Coronary artery (tissue), 2 donors: ENCODE measurements around the gene ACAT1.
"Not testable (repeated sequence)": the region's sequence is repeated elsewhere in the genome, so short reads cannot be mapped to it uniquely, and the experiment has no call there.

Experiments
- DNase-seq: peaks from one replicate; pipeline ENCODE4 v3.0.0-alpha.2; 2017; ENCODE audit warnings: low spot score
- H3K27ac ChIP-seq, 2 donors: fragments of 200-600 bp; sonication (generic); one replicate each; pipeline ENCODE4 v1.5.1; 2016 to 2019
- H3K4me3 ChIP-seq: fragments of 200-600 bp; sonication (generic); 2 replicates; pipeline ENCODE4 v1.5.1; 2016; ENCODE audit warnings: mild to moderate bottlenecking, moderate library complexity
- CTCF ChIP-seq: fragments of 200-600 bp; sonication (generic); IDR thresholded peaks from one replicate; pipeline ENCODE4 v1.5.1; 2019; ENCODE audit warnings: antibody characterized with exemption

The ACAT1 gene

GRCh38 chr11:108101090-108101775 is 20.1 kb upstream of the ACAT1 start:
- DNase-seq: no peak
- no peak overlapping the region for H3K27ac ChIP-seq
- H3K4me3 ChIP-seq: no peak overlapping the region
- no peak for TF ChIP-seq CTCF

- H3K4me3 ChIP-seq: no peak overlapping the region
- no peak overlapping the region for H3K27ac ChIP-seq
- no peak for DNase-seq
- TF ChIP-seq CTCF: no peak
Observed at GRCh38 chr11:108111126-108111525, 10.2 kb upstream of the ACAT1 start.

- DNase-seq: no peak
- no peak overlapping the region for H3K27ac ChIP-seq
- TF ChIP-seq CTCF: no peak
- no peak overlapping the region for H3K4me3 ChIP-seq
Observed at GRCh38 chr11:108112057-108112456, 9.3 kb upstream of the ACAT1 start.

DNA sequence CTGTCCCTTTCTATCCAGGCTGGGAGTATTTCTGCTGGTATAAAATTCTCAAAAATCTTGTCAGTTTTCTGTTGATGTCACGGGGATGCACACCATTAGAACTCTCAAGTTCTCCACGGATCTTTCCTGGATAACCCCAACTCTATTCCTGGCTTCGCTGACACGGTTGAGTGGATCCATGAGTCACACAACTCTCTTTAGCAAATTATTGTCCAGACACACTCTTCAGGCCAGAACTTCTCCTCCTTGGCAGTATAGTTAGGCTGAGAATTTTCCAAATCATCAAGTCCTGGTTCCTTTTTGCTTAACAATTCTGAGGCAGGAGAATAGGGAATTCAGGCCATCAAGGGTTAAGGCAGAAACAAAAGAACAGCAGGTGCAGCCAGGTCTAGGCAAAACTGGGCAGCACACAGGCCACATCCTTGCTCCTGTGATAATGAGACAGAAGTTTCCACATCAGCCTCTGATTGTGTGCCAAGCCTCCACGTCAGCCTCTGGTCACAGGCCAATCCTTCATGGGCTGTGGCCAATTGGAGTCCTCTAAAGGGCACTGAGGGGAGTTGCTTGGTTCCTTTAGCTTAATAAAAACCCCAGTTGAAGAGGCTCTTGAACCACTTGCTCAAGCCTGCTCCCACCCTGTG is 5.7 kb upstream of the ACAT1 start:
- no peak for TF ChIP-seq CTCF
- peak overlapping the region; percentile 67 to 74 for H3K27ac ChIP-seq
- DNase-seq: peak; percentile 93
- H3K4me3 ChIP-seq: no peak overlapping the region

DNA sequence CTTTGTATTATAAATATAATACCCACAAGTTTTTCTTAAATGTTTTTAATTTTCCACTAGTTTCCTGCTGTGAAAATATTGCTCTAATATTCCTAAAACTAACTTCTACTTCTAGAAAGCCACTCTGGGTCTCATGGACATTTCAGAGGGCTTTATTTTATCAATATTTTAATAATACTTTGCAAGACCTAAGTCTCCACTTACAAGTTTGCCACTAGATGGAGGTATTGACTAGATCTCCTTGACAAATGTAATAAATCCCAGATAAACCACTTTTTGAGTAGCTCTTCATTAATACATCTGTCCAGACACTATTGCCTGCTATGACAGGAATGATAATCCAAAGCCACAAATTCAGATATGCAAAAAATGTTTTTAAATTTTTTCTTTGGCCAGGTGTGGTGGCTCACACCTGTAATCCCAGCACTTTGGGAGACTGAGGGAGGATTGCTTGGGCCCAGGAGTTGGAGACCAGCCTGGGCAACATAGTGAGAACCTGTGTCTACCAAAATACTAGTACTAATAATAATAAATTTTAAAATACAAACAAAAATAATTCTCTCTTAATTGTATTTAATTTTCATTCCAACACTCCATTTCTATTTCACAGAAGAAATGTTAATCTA is 3.5 kb upstream of the ACAT1 start:
- no peak overlapping the region for H3K4me3 ChIP-seq
- no peak for TF ChIP-seq CTCF
- no peak for DNase-seq
- no peak overlapping the region for H3K27ac ChIP-seq

DNA sequence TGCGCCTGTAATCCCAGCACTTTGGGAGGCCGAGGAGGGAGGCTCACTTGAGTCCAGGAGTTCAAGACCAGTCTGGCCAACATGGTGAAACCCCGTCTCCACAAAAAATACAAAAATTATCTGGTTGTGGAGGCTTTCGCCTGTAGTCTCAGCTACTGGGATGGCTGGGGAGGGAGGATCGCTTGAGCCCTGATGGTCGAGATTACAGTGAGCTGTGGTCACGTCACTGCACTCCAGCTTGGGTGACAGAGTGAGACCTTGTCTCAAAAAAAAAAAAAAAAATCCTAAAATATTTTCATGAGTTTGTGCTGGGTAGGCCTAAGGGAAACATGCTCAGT is 462 bp upstream of the ACAT1 start:
- Histone ChIP-seq H3K27ac (peak overlapping the region; percentile 93 to 96), H3K4me3 (peak overlapping the region; percentile 91)
- not testable (repeated sequence) for DNase-seq

DNA sequence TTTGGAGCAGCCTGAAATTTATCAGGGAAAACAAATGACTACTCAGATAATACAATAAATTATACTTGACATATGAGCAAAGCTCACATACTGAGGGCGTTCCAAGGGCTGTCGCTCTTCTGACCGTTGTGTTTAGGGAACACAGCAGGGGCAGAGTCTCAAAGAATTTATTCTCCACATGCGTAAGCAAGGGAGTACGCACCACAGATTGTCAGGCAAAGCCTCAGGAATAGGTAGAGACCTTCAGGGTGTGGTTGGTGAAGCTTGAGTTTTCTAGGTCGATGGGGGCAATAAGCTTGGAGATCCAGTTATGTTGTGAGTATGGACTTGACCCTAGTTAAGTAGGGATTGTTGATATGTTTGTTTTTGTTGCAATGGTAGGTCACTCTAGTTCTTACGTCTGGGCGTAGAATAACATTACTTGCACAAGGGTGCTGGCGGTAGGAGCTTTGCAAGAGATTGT is 830 bp downstream of the ACAT1 start:
- peak overlapping the region; percentile 93 to 96 for H3K27ac ChIP-seq
- DNase-seq: no peak

More for the DNA sequence above, 830 bp downstream of the ACAT1 start:
- TF ChIP-seq CTCF: no peak
- H3K4me3 ChIP-seq: peak overlapping the region; percentile 91
